HuH-7.5 (cell line): ENCODE measurements around the gene MTRF1.

Source experiments
- DNase-seq: peaks from one replicate; pipeline ENCODE4 v3.0.0; 2011; ENCODE audit warnings: low spot score

The MTRF1 gene, protein sequence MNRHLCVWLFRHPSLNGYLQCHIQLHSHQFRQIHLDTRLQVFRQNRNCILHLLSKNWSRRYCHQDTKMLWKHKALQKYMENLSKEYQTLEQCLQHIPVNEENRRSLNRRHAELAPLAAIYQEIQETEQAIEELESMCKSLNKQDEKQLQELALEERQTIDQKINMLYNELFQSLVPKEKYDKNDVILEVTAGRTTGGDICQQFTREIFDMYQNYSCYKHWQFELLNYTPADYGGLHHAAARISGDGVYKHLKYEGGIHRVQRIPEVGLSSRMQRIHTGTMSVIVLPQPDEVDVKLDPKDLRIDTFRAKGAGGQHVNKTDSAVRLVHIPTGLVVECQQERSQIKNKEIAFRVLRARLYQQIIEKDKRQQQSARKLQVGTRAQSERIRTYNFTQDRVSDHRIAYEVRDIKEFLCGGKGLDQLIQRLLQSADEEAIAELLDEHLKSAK

DNA sequence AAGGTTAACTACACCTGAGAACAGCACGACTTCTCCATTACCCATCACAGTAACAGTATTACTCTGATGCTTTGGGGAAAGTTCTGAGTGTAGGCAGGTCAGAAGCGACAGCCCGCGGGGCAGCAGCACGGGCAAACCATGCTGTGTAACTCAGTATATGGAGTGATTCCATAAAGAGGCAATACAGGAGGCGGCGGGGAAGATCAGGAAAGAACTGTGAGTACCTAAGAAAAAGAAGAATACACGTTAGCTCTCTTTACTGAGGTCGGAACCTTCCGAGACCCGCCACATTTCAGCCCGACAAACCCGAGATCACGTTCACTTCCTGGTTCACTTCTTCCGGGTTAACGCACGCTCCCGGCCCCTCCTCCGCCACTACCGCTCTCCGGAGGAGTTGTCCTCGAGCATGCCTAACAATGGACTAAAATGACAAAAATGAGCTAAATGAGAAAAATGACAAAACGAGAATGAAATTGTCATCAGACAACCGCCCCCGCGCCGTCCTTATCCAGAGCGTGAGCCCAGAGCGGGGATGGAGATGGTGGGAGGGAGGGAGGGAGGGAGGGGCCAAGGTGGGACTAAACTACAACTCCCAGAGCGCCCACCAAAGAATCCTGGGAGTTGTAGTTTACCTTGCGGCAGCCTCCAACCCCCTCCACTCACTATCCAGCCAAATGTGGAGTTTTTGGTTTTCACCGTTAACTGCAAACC, at the start of gene MTRF1:
Gene MTRF1, minus strand, starts transcription at position 316 of the 711 bp plus-strand sequence. CDS start 2,669 bp downstream, outside the sequence.
- DNase-seq: peak; percentile 73

DNA sequence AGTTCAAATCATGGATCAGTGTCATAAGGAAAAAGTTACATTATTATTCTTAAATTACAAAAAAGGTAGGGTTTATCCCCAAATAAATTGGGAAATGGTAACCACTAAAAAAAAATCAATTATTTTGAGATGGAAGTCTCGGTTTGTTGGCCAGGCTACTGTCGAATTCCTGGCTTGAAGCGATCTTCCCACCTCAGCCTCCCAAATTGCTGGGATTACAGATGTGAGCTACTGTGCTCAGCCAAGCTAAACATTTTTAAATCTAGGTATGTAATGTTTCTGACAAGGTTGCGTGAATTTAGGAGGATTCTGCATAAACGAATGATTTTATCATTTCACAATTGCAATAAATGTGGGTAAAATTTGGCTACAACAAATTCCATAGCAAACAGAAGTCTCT, 49.7 kb upstream of the MTRF1 start:
- DNase-seq: no peak

DNA sequence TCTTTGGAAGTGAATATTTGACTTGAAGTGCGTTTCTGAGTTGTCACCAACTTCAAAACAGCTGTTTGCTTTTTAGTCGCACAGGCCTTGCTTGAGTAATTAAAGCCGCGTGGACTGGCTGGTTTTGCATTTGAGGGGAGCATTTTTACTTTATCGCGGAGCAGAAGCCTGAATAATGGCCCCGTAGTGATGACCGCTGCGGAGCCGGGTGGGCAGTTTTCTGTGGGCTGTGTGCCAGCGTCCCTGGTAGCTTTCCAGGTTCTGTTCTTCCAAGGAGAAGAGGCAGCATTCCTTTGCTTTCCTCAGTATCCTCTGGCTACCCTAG, 48.8 kb upstream of the MTRF1 start:
- peak; percentile 23 for DNase-seq

DNA sequence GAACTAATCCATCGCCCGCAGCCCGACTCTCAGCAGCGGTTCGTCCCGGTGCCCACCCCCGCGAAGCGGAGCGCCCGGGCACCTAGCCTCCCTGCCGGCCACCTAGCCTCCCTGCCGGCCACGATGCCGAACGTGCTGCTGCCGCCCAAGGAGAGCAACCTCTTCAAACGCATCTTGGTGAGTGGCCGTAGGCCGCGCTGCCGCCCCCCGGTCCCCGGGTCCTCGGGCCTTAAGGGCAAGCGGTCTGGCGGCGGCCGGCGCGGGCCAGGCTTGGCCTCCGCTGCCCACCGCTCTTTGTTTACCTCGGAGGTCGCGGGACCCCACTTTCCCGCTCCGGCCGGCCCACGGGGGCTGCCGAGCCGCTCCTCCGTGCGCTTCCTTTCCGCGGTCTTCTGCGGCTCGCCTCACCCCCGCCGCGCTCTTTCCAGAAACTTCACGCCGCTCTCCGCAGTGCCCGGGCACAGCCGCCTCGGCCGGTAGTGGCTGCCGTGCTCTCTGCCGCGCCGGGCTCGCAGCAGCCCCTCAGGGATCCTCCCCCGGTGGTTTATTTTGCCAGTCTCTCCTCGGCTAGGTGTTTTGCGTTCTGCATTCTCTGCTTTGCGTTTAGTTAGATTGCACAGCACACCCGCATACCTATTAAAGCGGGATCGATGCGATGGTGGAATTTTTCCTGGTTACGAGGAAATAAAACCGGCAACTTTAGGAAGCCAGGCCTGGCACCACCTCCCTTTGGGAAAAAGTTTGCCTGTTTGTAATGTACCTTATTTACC, 48.2 kb upstream of the MTRF1 start:
- peak; percentile 22 for DNase-seq

DNA sequence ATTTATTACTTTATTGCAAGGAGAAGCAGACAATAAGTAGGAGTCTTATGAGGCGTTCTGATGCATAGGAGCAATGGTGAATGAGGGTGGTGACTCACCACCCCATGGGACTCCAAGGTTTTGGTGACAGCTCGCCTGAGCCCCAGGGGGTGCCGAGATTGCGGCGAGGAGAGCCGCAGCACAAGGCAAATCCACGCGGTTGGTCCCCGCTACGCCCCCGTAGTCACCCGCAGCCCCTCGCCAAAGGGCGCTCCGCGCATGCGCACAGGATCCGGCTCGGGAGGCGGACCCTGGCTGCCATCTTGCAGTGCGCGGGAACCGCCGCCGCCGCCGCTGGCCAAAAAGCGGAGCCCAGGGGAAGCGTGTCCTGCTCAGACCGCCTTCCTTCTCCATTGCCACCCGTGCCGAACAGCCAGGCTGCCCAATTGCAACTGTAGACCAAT, 47.6 kb upstream of the MTRF1 start, which contains the start of gene NAA16:
Gene NAA16, plus strand, starts transcription at position 305 of the 443 bp plus-strand sequence. CDS start 262 bp downstream, outside the sequence.
- peak; percentile 86 for DNase-seq

DNA sequence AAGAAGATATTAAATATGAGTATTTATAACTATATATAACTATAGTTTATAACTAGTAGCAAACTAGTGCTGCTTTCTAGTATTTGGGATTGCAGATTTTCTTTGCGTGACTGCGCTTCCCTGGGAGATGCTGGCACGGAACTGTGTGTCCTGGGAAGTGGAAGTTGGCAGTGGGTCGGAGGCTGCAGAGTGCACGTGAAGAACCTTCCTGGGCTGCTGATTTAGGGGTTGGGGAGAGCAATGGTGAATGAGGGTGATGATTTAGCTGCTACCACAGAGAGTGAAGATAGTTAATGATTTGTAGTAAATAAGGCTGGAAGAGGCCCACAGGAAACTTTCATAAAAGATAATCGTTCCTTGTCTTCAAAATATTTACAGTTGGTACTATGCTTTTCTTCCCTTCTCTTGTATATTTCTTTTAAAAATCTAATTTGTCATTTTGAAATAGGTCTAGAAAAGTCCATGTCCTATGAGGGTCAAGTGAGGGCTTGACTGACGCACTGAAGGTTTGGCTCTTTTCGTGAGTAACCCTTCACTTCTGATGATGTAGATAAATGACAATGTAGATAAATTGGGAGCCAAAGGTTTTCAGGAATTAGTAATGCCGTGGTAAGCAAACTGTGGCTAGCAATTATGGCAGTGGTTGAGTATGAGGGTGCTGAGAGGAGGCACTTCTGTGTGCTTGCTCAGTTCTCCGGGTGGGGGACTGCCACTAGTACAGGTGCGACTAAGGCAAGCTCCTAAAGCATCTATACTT, 44.7 kb upstream of the MTRF1 start:
- DNase-seq: no peak

DNA sequence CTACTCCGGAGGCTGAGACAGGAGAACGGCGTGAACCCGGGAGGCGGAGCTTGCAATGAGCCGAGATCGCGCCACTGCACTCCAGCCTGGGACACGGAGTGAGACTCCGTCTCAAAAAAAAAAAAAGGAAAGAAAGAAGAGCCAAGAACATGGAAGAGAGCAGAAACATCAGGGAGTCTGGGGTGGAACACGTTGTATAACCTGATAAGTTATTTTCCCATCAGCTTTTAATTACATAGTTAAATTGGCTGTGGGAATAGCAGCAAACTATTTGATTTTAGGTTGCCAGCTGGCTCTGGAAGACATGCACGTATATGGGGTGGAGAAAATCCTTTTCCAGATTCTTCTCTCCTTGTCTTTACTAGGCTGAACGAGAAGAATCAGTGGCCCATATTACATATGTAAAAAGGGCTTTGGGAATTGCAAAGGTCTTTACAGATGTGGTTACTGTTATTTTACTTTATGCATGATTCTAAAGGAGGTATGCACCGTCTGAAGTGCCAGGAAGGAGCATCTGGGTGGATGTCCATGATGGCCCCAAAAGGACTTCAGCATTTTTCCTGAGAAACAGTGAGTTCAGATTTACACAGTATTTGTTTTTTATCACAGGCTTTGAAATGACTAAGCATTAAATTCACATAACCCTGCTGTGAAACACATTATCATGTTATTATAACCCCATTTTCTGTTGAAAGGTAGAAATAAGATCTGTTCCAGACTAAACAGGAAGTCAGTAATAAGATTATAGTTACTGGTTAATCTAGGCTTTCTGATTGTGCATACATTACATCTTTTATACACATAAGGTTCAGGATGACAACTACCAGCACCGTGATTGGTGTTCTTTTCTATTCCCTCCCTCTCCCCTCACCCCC, 43.1 kb upstream of the MTRF1 start:
- DNase-seq: no peak

DNA sequence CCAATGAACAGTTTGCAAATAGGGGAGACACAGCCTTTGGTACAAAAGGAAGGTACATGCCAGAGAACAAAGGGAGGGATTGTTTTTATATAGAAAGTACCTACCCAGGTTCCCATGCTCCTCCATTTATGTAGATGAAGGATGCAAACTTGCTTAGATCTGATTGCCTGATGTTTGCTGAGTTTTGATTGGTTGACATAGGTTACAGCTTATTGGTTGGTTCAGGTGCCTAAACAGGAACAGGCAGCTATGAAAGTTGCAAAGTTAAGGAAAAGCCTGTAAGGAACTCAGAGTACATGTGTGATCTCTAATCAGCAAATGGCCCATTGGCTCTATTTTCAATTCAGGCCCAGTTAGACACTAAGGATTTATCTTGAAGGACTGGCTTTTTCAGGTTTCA, 41.2 kb upstream of the MTRF1 start:
- DNase-seq: no peak

DNA sequence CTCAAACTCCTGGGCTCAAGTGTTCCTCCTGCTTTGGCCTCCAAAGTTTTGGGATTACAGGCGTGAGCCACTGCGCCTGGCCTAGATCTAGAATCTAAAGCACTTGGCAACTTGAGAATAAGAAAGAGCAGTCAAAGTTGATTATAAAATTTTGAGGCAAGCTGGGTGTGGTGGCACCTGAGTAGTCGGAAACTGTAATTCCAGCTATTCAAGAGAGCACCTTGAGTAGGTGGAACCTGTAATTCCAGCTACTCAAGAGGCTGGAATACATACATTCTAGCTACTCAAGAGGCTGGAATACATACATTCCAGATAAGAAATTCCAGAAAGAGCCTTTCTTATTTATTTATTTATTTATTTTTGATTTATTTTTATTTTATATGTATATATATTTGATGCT, 39.4 kb upstream of the MTRF1 start:
- no peak for DNase-seq

DNA sequence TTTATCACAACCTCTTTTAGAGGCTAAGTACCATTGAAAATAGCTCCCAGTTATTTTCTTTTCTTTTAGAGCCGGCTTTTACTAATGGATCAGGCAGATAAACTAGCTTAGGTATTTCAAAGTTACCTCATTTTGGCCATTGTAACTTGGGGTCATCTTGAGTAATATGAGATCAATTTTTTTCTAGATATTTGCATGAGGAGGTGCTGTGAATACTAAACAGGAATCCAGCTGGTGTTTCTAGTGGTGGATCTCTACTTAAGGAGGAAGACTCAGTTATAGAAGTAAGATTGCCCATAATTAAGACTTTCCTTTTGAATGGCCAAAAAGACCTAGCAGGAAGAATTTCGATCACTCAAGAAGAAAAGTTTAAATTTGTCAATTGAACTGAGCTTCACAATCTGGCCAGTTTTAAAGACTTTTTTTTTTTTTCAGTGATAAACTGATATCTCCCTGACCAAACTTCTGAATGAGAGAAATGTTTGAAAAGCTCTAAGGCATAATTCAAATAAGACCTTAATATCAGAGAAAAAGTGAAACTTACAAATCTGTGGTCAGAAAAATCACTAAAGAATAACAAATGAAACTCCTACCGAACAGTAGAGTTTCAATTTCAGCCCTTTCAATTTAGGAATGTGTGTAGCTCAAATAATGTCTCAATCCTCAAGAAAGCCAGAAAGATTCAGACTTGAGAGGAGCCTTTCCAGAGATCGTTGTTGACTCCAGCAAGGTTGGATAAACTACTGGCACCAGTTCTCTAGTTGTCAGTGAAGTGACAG, 36.1 kb upstream of the MTRF1 start:
- DNase-seq: no peak

DNA sequence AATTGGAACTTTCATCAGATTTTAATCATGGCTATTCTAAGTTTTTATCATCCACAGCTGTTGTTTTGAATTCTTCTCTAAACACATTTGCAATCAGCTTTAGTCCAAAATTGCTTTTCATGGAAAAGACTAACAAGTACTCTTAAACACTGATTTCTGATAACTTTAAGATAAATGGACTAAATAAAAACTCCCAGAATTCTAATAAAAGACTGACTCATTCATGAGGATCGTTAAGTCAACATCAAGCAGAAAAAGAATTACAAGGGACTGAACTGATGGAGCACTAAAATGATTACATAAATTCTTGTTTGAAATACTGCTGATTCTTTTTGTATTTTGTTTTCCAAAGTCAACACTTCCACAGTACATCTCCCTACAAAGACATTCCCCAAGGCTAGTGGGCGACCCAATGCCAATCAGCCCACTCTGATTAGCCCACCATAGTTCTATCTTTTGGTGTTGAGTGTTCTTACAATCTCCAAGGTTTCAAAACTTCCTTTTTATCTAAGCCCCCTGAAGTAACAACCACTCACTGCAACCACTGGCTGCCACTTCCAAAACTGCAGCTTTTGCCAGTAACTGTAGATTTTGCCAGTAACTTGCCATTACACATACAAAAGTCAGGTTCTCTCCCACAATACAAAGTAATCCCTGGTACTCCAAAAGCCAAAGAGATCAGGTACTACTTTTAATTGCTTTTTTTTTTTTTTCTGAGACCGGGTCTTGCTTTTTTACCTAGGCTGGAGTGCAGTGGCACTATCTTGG, 33.7 kb upstream of the MTRF1 start:
- no peak for DNase-seq

DNA sequence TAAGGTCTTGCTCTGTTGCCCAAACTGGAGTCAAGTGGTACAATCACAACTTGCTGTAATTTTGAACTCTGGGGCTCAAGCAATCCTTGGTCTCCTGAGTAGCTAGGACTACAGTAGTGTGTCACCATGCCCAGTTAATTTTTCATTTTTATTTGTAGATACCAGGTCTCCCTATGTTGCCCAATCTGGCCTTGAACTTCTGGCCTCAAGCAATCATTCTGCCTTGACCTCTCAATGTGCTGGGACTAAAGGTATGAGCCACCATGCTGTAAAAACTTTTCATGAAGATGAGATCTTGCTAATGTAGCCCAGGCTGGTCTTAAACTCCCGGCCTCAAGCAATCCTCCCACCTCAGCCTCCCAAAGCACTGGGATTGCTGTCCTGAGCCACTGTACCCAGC, 32.6 kb upstream of the MTRF1 start:
- DNase-seq: no peak

DNA sequence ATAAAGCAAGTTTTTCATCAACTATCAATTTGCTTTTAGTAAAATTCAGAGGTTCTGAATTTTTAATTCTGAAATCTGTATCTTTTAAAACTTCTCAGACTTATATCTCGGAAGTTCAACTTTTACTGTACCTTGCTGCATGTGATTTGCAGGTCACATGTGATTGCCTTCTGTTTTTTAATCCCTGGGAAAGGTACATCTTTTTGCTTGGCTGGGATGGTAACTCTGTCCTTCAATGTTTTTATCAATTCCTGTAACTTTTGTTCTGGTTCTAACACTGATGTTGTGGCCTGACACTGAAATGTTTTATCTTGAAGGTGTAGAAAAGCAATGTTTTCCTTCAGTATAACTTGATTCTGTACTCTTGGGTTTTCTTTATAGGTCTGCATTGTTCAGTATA, 31.5 kb upstream of the MTRF1 start:
- no peak for DNase-seq

DNA sequence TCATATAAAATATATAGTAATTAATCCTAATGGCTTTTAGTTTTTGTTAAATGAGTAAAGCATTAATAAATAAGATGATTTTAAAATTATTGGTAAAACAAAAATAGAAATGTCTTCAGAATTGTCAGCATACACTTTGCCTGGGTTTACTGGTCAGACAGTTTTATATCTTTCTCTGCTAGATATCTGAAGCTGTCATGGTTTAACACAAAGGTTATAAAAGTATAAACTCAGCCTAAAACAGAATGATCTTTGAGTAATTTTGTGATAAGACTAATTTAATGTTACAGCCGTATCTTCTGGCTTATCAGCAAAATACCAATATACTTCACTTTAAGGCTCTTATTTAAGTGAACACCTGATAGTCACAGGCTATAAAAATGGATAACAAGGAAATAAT, 29.9 kb upstream of the MTRF1 start:
- no peak for DNase-seq

DNA sequence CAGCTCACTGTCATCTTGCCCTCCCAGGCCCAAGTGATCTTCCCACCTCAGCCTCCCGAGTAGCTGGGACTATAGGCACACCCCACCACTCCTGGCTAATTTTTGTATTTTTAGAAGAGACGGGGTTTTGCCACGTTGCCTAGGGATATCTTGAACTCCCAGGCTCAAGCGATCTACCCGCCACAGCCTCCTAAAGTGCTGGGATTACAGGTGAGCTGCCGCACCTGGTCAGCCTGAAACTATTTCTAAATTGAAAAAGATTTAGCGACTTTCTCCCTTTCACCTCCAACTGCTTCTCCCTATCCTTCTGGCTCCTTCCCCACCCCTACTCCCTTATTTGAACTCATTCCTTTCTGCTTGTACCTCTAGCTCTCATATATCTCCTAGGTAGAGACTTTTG, 27.9 kb upstream of the MTRF1 start:
- DNase-seq: no peak

DNA sequence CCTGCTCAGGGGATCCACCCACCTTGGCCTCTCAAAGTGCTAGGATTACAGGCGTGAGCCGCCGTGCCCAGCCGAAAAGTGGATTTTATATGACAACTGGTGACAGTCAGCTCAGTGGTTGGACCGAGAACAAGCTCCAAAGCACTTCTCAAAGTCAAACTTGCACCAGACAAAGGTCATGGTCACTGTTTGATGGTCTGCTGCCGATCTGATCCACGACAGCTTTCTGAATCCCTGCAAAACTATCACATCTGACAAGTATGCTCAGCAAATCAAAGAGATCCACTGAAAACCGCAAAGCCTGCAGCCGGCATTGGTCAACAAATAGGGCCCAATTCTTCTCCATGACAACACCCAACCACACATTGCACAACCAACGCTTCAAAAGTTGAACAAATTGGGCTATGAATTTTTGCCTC, 26.1 kb upstream of the MTRF1 start:
- DNase-seq: no peak

DNA sequence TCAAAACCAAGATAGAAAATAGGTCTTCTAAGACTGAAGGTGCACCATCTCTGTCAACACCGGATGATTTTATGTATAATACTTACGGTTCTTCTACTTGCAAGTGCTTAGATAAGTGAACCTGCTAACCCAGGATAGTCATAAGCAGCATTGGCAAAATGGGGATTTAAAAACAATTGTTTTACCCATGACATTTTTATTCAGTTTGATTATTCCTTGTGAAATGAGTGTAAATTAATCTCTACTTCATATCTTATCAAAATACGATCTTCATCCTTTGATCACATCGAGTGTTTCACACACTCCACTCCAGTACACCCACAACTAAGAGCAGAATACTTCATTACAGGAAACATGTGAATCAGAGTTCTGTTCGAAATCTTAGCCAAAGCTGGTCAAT, 23.0 kb upstream of the MTRF1 start:
- no peak for DNase-seq

DNA sequence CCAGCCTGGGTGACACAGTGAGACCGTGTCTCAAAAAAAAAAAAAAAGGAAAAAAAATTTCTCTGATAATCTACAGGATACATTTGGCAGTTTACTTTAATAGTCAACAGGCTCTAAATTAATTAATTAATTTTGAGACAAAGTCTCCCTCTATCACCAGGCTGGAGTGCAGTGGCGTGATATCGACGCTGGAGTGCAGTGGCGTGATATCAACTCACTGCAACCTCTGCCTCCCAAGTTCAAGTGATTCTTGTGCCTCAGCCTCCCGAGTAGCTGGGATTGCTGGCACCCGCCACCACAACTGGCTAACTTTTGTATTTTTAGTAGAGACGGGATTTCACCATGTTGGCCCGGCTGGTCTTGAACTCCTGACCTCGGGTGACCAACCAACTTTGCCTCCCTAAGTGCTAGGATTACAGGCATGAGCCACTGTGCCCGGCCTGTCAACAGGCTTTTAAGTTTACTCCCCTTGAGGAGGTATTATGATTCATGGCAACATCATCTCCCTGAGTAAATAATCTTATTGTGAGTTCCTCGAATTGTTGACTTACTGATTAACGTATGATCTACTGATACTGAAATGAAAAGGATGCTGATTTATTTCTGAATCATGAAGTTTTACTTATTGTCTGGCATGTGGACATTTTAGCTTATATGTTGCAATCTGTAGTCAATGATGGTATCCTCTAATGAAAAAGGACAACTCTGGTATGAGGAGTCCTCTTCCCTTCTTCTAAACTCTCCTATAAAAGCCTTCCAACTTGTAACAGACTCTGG, 21.3 kb upstream of the MTRF1 start:
- no peak for DNase-seq
